HG03460 (cell line): ENCODE measurements around the gene PPP3CB.

ENCODE experiments used
- ATAC-seq: cut with Tn5 transposase; IDR thresholded peaks from one replicate; pipeline ENCODE4 v1.9.1; 2021; ENCODE audit not compliant: unreplicated experiment

Gene PPP3CB

GRCh38 chr10:73495884-73496674 is at the start of gene PPP3CB:
Gene PPP3CB (minus strand): TSS chr10:73496024. CDS start chr10:73495889, 135 bp downstream.
- ATAC-seq: peak; percentile 49

GRCh38 chr10:73545357-73545756 is 49.5 kb upstream of the PPP3CB start:
- no peak for ATAC-seq

DNA sequence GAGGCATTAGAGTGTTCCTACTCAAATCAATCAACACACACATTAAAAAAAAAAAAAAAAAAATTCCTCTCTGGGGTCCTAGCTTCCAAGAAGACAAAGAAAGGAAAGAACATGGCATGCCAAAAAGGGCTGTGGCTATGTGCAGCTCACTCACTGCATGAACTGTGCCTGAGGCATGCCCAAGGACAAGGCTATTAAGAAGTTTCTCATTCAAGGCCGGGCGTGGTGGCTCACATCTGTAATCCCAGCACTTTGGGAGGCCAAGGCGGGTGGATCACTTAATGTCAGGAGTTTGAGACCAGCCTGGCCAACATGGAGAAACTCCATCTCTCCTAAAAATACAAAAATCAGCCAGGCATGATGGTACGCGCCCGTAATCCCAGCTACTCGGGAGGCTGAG is 41.9 kb upstream of the PPP3CB start:
- ATAC-seq: no peak

- ATAC-seq: no peak
These were observed 41.5 kb upstream of the PPP3CB start for GRCh38 chr10:73537288-73537687.

DNA sequence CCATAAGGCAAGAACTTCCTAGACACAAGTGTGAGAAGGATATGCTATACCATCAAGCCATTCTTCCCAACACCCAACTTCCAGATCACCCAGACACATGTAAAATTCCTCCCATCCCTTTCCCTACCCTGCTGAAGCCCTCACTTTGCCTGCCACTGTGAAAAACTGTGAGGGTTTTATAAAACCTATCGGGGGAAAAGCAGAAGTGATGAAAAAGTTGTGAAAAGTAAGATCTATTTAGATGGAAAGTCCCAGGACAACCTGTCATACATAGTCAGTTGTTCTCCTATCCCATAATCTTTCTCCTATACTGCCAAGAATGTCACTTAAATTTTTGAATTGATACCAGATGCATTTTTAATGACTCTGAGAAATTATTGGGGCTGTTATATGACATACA is 39.0 kb upstream of the PPP3CB start:
- ATAC-seq: no peak

GRCh38 chr10:73529089-73529832 is 33.4 kb upstream of the PPP3CB start:
- ATAC-seq: no peak

GRCh38 chr10:73522263-73522662 is 26.4 kb upstream of the PPP3CB start:
- ATAC-seq: no peak

GRCh38 chr10:73519336-73519735 is 23.5 kb upstream of the PPP3CB start:
- ATAC-seq: no peak

DNA sequence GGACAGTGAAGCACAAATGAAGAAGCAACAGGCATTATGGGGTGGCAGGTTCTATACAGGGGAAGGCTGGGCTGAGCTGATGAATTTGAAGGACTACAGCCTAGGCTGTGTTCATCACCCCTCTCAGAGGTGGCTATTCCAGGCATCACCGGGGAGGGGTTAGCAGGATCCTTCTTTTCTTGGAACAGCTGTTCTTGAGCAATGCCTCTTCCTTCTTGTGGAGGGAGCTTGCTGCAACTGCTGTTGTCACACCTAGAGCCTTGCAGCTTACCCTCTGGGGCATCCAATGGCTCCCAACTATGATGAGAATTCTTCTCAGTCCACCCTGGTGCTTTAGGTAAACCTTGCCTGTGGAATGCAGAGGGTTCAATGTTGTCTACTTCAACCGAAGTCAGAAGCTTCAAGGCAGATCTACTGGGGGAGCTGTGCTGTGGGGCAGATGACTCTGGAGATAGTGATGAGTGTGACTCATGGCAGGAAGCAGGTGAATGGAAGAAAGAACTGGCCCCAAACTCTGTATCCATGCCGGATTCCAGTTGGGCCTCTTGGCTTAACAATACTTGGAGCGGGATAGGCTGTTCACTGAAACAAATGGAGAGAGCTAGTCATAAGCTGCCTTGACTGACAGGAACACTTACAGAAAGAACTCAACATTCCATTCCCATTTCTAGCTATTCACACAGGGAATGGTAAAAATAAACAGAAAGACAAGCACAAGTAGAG is 21.5 kb upstream of the PPP3CB start:
- ATAC-seq: no peak

DNA sequence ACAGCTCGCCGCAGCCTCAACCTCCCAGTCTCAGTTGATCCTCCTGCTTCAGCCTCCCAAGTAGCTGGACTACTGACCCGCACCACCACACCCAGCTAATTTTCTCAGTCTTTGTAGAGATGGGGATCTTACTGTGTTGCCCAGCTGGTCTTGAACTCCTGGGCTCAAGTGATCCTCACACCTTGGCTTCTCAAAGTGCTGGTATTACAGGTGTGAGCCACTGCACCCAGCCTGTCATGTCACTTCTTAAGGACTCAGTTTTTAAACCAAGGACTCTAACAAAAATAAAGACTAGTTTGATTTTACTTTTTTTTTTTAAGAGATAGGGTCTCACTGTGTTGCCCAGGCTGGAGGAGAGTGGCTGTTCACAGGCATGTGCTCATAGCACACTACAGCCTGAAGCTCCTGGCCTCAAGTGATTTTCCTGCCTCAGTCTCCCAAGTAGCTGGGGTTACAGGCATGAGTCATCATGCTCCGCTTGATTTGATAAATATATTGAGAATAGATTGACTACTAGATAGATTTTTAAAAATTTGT is 16.5 kb upstream of the PPP3CB start:
- no peak for ATAC-seq

- no peak for ATAC-seq
These were observed 13.9 kb upstream of the PPP3CB start for GRCh38 chr10:73509695-73510094.

DNA sequence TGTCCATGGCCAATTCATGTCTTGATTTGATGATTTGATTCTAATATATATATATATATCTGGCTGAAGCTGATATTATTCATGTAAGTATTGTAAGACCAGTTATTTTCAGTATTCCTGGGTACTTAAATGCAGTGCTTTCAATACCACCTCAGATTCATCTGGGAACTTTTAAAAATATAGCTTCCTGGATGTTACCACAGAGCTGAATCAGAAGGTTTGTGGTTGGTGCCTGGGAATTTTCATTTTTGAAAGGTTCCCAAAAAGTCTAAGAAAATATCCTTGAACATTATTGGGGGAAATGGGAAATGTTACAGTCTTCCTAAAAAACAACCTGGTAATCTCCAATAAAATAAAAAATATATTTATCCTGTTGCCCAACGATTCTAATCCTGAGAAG is 10.7 kb upstream of the PPP3CB start:
- no peak for ATAC-seq

- ATAC-seq: no peak
These were observed 10.2 kb upstream of the PPP3CB start for GRCh38 chr10:73506074-73506473.

GRCh38 chr10:73503037-73503436 is 7.2 kb upstream of the PPP3CB start:
- ATAC-seq: no peak

DNA sequence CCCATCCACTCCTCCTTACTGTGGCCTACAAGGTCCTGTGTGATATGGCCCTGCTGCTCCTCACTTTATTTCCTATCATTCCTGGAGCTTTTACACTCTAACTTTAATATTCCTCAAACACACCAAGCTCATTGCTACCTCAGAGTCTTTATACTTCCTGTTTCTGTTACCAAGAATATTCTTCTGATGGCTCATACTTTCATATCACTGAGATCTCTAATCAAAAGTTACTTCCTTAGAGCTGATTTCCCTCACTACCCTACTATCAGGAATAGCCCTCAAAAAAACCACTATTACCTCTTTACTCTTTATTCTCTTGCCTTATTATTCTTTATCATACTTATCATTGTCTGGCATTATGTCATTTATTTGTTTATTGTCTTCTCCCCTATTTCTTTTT is 5.8 kb upstream of the PPP3CB start:
- no peak for ATAC-seq

DNA sequence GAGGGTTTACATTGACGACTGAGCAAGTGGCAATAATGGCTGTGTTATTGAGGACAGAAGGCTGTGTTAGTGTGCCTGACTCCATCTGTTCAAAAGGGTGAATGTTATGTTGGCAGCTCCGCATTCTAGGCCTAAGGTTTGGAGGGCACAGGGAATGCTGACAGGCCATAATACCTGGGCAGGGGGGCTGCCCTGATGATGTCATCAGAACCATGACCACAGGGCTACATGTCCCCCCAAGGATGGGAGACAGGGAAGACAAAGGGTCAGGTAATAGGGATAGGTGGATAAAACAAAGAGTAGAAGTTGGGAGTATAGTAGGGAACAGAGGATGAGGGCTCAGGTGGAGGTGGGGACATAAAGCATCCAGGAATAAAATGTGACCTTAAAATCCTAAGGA is 1.8 kb upstream of the PPP3CB start:
- ATAC-seq: no peak

GRCh38 chr10:73495226-73495883 is 469 bp downstream of the PPP3CB start:
- ATAC-seq: peak; percentile 90

- ATAC-seq: no peak
These were observed 973 bp downstream of the PPP3CB start for GRCh38 chr10:73494877-73495225.

DNA sequence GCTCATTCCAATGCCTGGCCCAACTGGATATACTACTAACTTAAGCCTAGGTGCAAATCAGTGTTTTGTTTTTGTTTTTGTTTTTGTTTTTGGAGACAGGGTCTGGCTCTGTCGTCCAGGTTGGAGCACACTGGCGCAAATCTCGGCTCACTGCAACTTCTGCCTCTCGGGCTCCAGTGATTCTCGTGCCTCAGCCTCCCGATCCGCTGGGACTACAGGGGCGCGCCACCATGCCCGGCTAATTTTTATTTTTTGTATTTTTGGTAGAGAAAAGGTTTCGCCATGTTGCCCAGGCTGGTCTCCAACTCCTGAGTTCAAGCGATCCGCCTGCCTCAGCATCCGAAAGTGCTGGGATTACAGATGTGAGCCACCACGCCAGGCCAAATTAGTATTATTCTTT is 1.6 kb downstream of the PPP3CB start:
- no peak for ATAC-seq

- ATAC-seq: no peak
These were observed 2.0 kb downstream of the PPP3CB start for GRCh38 chr10:73493781-73494180.

- no peak for ATAC-seq
These were observed 9.2 kb downstream of the PPP3CB start for GRCh38 chr10:73486601-73487000.
